H9 (cell line): ENCODE measurements around the gene RPL14. TPM values are rescaled to one million over a fixed set of nuclear protein-coding genes. Genes with fewer than 3 reads are reported as not detected.

ENCODE experiments used
- DNase-seq: peaks from one replicate; pipeline ENCODE4 v3.0.0-alpha.2; 2017
- H2AFZ ChIP-seq: one replicate; pipeline ENCODE4 v1.6.1; 2013; ENCODE audit warnings: mild to moderate bottlenecking, low read length, control low read depth, moderate library complexity
- H2AK5ac ChIP-seq: 2 replicates; pipeline ENCODE4 v1.6.1; 2013; ENCODE audit warnings: low read length, control low read depth, mixed read lengths; ENCODE audit not compliant: insufficient read length
- H2BK120ac ChIP-seq: one replicate; pipeline ENCODE4 v1.6.1; 2013; ENCODE audit warnings: low read depth, mild to moderate bottlenecking, low read length, control low read depth, inconsistent platforms; ENCODE audit not compliant: poor library complexity, severe bottlenecking
- H2BK12ac ChIP-seq: 2 replicates; pipeline ENCODE4 v1.6.1; 2013; ENCODE audit warnings: low read length, control low read depth, mixed read lengths, low read depth; ENCODE audit not compliant: insufficient read length
- H2BK15ac ChIP-seq: 2 replicates; pipeline ENCODE4 v1.6.1; 2013; ENCODE audit warnings: low read depth, low read length, control low read depth
- H2BK20ac ChIP-seq: one replicate; pipeline ENCODE4 v1.6.1; 2013; ENCODE audit warnings: low read depth, mild to moderate bottlenecking, low read length, control low read depth, inconsistent platforms; ENCODE audit not compliant: poor library complexity, severe bottlenecking
- H2BK5ac ChIP-seq: 2 replicates; pipeline ENCODE4 v1.6.1; 2013; ENCODE audit warnings: low read length, control low read depth, mixed read lengths; ENCODE audit not compliant: insufficient read length
- H3K14ac ChIP-seq: 2 replicates; pipeline ENCODE4 v1.6.1; 2013; ENCODE audit warnings: low read length, control low read depth; ENCODE audit not compliant: insufficient read depth
- H3K18ac ChIP-seq: 2 replicates; pipeline ENCODE4 v1.6.1; 2013; ENCODE audit warnings: low read depth, mild to moderate bottlenecking, mixed read lengths, low read length, control low read depth; ENCODE audit not compliant: insufficient read length
- H3K23ac ChIP-seq: 2 replicates; pipeline ENCODE4 v1.6.1; 2013; ENCODE audit warnings: low read length, control low read depth, mixed read lengths, low read depth; ENCODE audit not compliant: insufficient read length
- H3K23me2 ChIP-seq: 2 replicates; pipeline ENCODE4 v1.6.1; 2013; ENCODE audit warnings: low read depth, mild to moderate bottlenecking, mixed read lengths, low read length, control low read depth; ENCODE audit not compliant: insufficient read length, poor library complexity, severe bottlenecking
- H3K27ac ChIP-seq: 2 replicates; pipeline ENCODE4 v1.5.1; 2013; ENCODE audit warnings: low read length, control low read depth, mixed read lengths, low read depth; ENCODE audit not compliant: insufficient read length
- H3K27me3 ChIP-seq: 2 replicates; pipeline ENCODE4 v1.6.1; 2013; ENCODE audit warnings: low read length, control low read depth, inconsistent platforms; ENCODE audit not compliant: insufficient read depth
- H3K4ac ChIP-seq: 2 replicates; pipeline ENCODE4 v1.6.1; 2013; ENCODE audit warnings: low read depth, mild to moderate bottlenecking, control low read depth, inconsistent platforms, low read length, moderate library complexity
- H3K4me1 ChIP-seq: 2 replicates; pipeline ENCODE4 v1.6.1; 2013; ENCODE audit warnings: low read length, control low read depth, inconsistent platforms; ENCODE audit not compliant: insufficient read depth
- H3K4me2 ChIP-seq: 2 replicates; pipeline ENCODE4 v1.6.1; 2013; ENCODE audit warnings: low read length, control low read depth, mixed read lengths; ENCODE audit not compliant: insufficient read length, insufficient read depth
- H3K56ac ChIP-seq: 2 replicates; pipeline ENCODE4 v1.6.1; 2013; ENCODE audit warnings: low read depth, mild to moderate bottlenecking, mixed read lengths, low read length, control low read depth; ENCODE audit not compliant: insufficient read length
- H3K79me1 ChIP-seq: 2 replicates; pipeline ENCODE4 v1.6.1; 2013; ENCODE audit warnings: low read depth, mild to moderate bottlenecking, moderate library complexity, low read length, control low read depth, inconsistent platforms; ENCODE audit not compliant: insufficient read depth, poor library complexity, severe bottlenecking
- H3K79me2 ChIP-seq: 2 replicates; pipeline ENCODE4 v1.6.1; 2013; ENCODE audit warnings: low read length, control low read depth, inconsistent platforms; ENCODE audit not compliant: insufficient read depth
- H3K9ac ChIP-seq: 2 replicates; pipeline ENCODE4 v1.6.1; 2013; ENCODE audit warnings: low read length, control low read depth, mixed read lengths; ENCODE audit not compliant: insufficient read length; ENCODE audit errors: extremely low read depth
- H3K9me3 ChIP-seq: one replicate; pipeline ENCODE4 v1.6.1; 2013; ENCODE audit warnings: low read depth, low read length, inconsistent platforms; ENCODE audit not compliant: control insufficient read depth
- H3T11ph ChIP-seq: one replicate; pipeline ENCODE4 v1.6.1; 2013; ENCODE audit warnings: mild to moderate bottlenecking, low read length, control low read depth, inconsistent platforms
- H4K20me1 ChIP-seq: one replicate; pipeline ENCODE4 v1.6.1; 2013; ENCODE audit not compliant: control insufficient read depth, insufficient read length, insufficient read depth
- H4K5ac ChIP-seq: 2 replicates; pipeline ENCODE4 v1.6.1; 2013; ENCODE audit warnings: low read depth, mild to moderate bottlenecking, mixed read lengths, low read length, control low read depth; ENCODE audit not compliant: insufficient read length
- H4K8ac ChIP-seq: replicated peaks from 2 replicates; pipeline ENCODE4 v1.6.1; 2013; ENCODE audit warnings: low read length, control low read depth, mixed read lengths, low read depth; ENCODE audit not compliant: insufficient read length
- H4K91ac ChIP-seq: 2 replicates; pipeline ENCODE4 v1.6.1; 2013; ENCODE audit warnings: low read depth, mild to moderate bottlenecking, moderate library complexity, mixed read lengths, low read length, control low read depth; ENCODE audit not compliant: insufficient read length
- H3K27ac Mint-ChIP-seq, 3 experiments: 2 replicates in 2 of 3; 3 replicates in 1 of 3; pipeline ENCODE4 v1.8.0; 2020 to 2021; ENCODE audit warnings: mixed read lengths in 3 of 3, mild to moderate bottlenecking in 1 of 3, moderate library complexity in 1 of 3
- H3K27me3 Mint-ChIP-seq: 2 replicates; pipeline ENCODE4 v1.8.0; 2021; ENCODE audit warnings: low read depth, mild to moderate bottlenecking, moderate library complexity, mixed read lengths
- H3K36me3 Mint-ChIP-seq, 3 experiments: 2 replicates in 2 of 3; 3 replicates in 1 of 3; pipeline ENCODE4 v1.8.0; 2020 to 2021; ENCODE audit warnings: low read depth in 3 of 3, mixed read lengths in 3 of 3; ENCODE audit not compliant: insufficient read depth in 1 of 3
- H3K4me1 Mint-ChIP-seq, 2 experiments: 2 replicates each; pipeline ENCODE4 v1.8.0; 2020; ENCODE audit warnings: mixed read lengths in 2 of 2
- H3K4me3 Mint-ChIP-seq, 2 experiments: 2 replicates in 1 of 2; 3 replicates in 1 of 2; pipeline ENCODE4 v1.8.0; 2020 to 2021; ENCODE audit warnings: mild to moderate bottlenecking in 2 of 2, mixed read lengths in 2 of 2, moderate library complexity in 1 of 2
- H3K9me3 Mint-ChIP-seq, 2 experiments: 2 replicates in 1 of 2; 3 replicates in 1 of 2; pipeline ENCODE4 v1.8.0; 2020; ENCODE audit warnings: mild to moderate bottlenecking in 2 of 2, mixed read lengths in 2 of 2, moderate library complexity in 1 of 2
- CTCF ChIP-seq: fragments of 200-600 bp; sonication (generic); conservative IDR thresholded peaks from 3 replicates; pipeline ENCODE4 v1.8.0; 2021; ENCODE audit warnings: antibody characterized with exemption, mild to moderate bottlenecking
- WGBS: extraction: QIAGEN DNeasy Blood & Tissue Kit; methylation state at CpG from one replicate; pipeline ENCODE4 v1.1.7; 2013; ENCODE audit warnings: missing lambda C conversion rate, low lambda C conversion rate, mixed read lengths; ENCODE audit not compliant: insufficient read length; ENCODE audit errors: extremely low coverage; 5-methylcytosine and 5-hydroxymethylcytosine counted together
- total RNA-seq: library from RNA; stranded (reverse); gene quantifications from 2 replicates; pipeline ENCODE4 v1.2.1, GENCODE V29; 2021

Gene RPL14
- total RNA-seq, 1 experiment from 2014 or later: 2,490 TPM

GRCh38 chr3:40516201-40516600, 59.1 kb downstream of the RPL14 start:
- Histone ChIP-seq H3K27me3 (no peaks in the 10 kb centered on the region), H3K18ac (no peak overlapping the region), H4K8ac (peak overlapping the region; percentile 14), H4K20me1 (no peaks in the 10 kb centered on the region), H2BK5ac (no peak overlapping the region), H4K5ac (no peak overlapping the region), H2BK15ac (no peak overlapping the region), H3K23me2 (no peaks in the 10 kb centered on the region), H2AFZ (no peak overlapping the region), H2AK5ac (no peak overlapping the region), H3K9ac (no peak overlapping the region), H3K79me2 (no peaks in the 10 kb centered on the region), H2BK20ac (no peak overlapping the region), H3K4me1 (no peaks in the 10 kb centered on the region), H3K23ac (no peak overlapping the region), H3K4ac (no peak overlapping the region), H3K14ac (no peak overlapping the region), H3K9me3 (no peaks in the 10 kb centered on the region), H3K79me1 (no peaks in the 10 kb centered on the region), H3K4me2 (no peak overlapping the region), H2BK12ac (no peak overlapping the region), H4K91ac (no peak overlapping the region), H3K56ac (no peak overlapping the region), H3T11ph (no peak overlapping the region), H2BK120ac (no peak overlapping the region), H3K27ac (no peak overlapping the region)
- H3K27me3 Mint-ChIP-seq: no peaks in the 10 kb centered on the region; the same call in 1 of the 2 replicates
- peaks cover 0 to 3% of the 10 kb centered on the region in 2 experiments; a peak in 1 of 4 replicates for H3K4me1 Mint-ChIP-seq
- H3K4me3 Mint-ChIP-seq: no peak overlapping the region
- no peak overlapping the region for H3K27ac Mint-ChIP-seq
- WGBS: no CpG with 5 or more reads among the region's 5 CpGs
- DNase-seq: no peak
- no peak for TF ChIP-seq CTCF
- peaks cover 25 to 67% (median 60%) of the 10 kb centered on the region in 3 experiments for H3K36me3 Mint-ChIP-seq
- H3K9me3 Mint-ChIP-seq: peaks cover 2 to 3% of the 10 kb centered on the region in 2 experiments; a peak in 3 of 5 replicates
